GM08714 (cell line): ENCODE data around the gene METTL14.
"Not testable (repeated sequence)": the region's sequence is repeated elsewhere in the genome, so short reads cannot be mapped to it uniquely, and the experiment has no call there.

Source experiments
- H3K4me3 ChIP-seq: fragments of 200-500 bp; sonication (Bioruptor generic); 2 replicates; pipeline ENCODE4 v1.5.1; 2014; ENCODE audit warnings: mild to moderate bottlenecking, low read length, inconsistent platforms
- ZNF274 ChIP-seq: IDR thresholded peaks from 2 replicates; pipeline ENCODE4 v1.6.1; 2012; ENCODE audit warnings: mild to moderate bottlenecking, low read depth, low read length

The METTL14 gene

DNA sequence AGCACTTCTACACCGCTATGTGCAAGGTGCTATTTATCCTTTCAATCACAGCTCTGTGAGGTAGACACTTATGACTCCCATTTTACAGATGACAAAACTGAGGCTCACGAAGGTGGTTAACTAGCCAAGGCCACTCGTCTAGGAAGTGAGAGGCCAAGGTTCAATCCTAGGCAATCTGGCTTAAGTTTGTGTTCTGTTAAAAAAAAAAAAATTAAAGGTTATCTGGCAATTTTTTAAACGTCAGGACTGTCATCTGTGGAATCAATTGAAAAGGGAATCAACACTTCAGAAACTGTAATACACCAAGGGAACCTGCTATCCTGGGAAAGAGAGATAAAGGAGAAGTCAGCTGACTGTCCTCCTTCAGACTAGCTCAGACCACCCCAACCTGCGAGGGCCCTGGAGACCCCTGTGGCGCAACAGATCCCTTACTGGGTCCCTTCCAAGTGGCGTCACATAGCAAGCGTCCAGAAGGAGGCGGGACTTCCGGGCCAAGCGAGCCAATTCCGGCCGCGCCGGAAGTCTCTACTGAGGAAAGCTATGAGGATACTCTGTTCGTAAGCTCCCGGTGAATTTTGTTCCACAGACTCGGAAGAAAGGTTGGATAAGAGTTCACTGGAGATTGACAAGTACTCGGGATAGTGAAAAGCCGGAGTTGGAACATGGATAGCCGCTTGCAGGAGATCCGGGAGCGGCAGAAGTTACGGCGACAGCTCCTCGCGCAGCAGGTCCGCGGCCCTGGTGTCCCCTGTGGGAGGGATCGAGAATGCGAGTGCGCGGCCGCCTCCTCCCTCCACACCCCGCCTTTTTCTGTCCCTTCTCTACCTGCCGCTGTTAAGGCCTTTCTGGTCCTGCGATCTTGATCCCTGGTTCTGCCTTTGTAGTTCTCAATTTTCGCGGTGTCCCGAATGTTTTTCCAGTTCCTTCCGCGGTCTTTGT, at the start of gene METTL14:
TSS of gene METTL14 (plus strand) at position 520 of the 939 bp plus-strand sequence. CDS start at position 663, 143 bp downstream.
- peak within 1 kb of the TSS; percentile 92 for H3K4me3 ChIP-seq
- no peak for TF ChIP-seq ZNF274

DNA sequence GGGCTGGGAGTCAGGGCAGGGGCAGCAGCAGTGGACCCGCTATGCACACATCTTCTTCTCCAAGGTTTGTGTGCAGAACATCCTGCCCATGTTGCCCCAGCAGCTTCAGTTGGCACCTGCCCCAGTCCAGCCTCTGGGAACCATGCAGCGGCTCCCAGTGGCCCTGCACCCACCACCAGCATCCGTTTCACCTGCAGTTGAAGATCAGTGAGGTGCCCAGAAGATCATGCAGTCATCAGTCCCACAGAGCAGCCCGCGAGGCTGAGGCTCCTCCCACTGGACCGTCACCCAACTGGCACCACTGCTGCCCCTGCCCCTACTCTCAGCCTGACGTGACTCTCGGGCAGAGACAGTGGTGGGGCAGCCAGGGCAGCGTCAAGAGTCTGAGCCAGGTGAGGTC, 49.1 kb upstream of the METTL14 start:
- H3K4me3 ChIP-seq, result not testable (repeated sequence)

DNA sequence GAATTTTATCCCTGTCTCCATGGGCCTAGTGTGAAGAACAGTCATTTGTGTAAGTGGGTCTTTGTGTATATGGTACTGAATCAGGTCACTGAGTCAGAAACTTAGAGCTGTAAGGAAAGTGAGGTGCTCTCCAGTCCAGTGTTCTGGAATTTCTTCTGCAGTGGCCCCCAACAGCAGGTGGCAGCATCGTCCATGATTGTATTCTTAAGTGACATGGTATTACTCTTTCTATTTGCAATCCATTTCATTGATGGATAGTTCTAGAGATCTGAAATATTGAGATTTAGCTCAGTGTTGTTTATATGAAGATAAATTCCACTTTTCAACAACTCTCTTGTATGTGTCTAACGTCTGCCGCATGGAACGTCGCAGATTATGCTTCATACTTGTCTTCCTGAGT, 20.5 kb upstream of the METTL14 start:
- not testable (repeated sequence) for H3K4me3 ChIP-seq

DNA sequence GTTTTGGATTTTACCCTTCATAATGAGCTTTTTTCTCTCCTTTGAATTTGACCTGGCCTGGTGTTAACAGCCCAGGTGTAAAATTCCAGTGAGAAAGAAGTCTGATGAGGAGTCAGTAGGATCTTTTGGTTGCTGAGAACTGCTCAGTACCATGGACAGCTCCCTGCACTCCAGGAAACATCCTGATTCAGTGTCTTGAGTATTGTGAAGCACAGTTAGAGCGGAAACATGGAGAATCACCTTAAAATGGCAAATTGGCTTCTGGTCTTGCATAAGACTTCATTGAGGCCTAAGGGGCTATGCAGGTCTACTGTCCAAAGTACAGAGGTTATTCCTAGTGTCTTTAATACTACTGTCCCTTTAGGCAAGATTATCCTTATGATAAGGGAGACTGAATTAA, 16.0 kb upstream of the METTL14 start:
- H3K4me3 ChIP-seq, result not testable (repeated sequence)

DNA sequence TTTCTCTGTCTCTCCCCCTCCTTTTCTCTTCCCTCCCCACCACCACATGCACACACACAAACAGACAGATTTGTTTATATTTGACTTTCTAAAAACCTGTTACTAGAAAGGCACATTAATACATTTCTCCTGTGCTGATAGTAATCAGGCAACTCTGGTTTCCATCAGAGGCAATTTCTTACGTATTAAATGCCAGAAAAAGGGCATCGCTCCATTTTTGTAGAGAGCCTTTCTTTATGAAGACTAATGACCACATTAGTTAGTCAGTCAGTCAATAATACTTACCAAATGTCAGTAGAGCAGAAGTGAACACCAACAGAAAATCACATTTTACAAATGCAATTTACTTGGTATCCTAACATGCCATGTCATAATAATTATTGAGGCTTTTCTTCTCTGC, 14.2 kb upstream of the METTL14 start:
- H3K4me3 ChIP-seq, result not testable (repeated sequence)

DNA sequence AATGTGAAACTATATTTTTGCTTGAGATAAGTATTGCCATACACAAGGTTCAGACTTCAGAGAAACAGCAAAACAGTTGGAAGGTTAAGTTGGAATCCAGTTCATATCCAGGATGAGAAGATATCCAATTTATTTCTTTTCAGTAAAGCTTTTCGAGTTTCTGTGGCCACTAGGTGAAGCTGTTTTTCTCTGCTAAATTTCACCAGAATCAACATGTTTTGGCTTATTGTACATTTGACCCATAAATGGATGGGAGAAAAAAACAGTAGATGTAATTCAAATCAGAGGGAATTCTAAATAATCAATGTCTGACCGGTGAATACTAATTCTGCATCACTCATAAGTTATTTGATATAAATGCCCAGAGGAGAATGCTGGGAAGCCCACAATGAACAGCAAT, 9.1 kb upstream of the METTL14 start:
- no peak for TF ChIP-seq ZNF274
- no peak overlapping the region for H3K4me3 ChIP-seq

DNA sequence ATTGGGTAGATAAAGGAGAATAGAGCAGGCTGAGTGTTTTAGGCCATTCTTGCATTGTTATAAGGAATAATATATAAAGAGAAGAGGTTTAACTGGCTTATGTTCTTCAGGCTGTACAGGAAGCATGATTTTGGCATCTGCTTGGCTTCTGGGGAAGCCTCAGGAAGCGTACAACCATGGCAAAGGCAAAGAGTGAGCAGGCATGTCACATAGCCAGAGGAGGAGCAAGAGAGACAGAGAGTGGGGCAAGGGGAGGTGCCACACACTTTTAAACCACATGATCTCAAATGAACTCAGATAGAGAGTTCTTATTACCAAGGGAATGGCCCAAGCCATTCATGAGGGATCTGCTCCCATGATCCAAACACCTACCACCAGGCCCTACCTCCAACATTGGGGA, 4.4 kb upstream of the METTL14 start:
- no peak for TF ChIP-seq ZNF274
- H3K4me3 ChIP-seq, result no peak overlapping the region

DNA sequence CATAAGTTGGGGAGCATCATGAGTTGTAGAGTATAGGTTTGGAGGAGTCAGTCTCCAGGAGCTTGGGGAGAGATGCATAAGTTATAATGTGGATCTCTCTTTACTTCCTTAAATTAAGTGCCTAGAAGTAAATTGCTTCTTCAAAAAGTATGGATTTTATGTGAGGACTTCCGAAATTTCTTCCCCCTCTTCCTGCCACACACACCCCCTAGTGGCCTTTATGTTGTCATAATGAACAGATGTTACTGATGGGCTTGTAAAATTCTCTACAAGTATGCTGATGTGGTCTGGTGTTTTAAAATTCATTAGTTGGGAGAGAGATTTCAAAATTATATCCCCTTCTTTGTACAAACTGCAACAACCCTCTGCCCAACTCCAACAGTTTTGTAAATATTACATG, 2.3 kb upstream of the METTL14 start:
- no peak for TF ChIP-seq ZNF274
- no peak overlapping the region for H3K4me3 ChIP-seq

DNA sequence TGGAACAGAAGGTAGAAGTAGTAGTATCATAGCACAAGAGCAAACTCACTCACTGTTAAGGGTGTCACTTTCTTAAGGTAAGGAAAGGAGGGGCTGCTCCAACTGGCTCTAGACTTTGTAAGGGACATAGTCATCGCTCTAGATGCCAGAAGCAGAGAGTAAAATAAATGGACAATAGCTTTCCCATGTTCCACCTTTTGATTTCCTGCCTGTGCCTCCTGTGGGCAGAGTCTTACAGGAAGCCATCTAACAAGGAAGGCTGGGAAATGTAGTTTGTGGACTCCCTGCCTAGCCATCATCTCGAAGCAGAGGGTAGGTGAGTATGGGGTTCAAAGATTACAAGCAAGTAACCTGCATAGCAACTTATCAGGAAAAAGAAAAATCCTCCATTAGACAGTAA, 1.7 kb upstream of the METTL14 start:
- H3K4me3 ChIP-seq, result no peak overlapping the region
- TF ChIP-seq ZNF274, result no peak

DNA sequence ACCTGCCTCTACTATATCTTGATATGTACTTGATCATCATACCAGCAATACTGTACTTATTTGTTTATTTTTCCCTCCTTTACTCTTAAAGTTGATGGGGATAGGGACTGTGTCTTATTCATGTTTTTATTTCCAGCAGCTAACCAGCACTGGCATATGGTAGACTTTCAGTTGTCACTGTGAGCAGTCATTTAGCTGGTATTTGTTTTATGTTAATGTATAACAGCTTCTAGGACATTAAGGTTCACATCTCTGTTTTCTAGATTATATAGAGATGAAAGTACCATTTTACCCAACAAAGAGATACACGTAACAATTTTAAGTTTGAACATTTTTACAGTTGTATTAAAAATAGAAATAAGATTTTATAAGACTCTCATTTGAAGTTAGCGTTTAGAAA, 17.9 kb downstream of the METTL14 start:
- H3K4me3 ChIP-seq, result no peak overlapping the region
- no peak for TF ChIP-seq ZNF274

DNA sequence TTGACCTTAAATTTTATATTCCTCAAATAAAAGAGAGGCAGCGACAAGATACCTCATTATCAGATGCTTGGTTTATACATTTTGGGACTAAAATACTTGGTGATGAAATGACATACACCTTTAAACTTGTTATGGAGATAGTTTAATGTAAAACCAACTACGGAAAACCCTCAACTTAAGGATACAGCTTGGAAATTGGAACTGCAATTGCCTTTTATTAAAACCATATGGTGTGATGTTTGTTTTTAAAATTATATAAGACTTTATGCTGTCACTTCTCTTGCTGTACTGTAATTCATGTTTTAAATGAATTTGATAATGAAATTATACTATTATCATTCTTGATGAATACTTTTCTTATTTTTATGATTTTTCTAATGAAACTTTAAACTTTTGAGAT, 25.9 kb downstream of the METTL14 start:
- TF ChIP-seq ZNF274, result no peak
- no peak overlapping the region for H3K4me3 ChIP-seq

DNA sequence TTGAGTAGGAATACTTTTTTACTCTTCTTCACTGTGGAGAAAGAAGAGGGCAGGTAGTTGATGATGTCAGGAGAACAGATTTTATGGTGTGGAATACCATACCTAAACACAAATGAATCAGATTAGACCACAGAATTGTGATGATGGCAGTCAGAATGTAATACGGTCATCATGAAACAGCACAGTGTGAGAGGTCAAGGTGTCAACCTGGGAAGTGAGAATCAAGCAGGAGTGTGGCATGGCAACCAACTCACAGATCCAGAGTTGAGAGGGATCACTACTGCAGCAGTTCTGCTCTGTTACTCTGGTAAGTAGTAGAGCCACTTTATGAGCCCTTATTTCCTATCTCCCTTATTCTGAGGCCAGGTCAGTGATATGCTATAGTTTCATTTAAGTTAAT, 27.7 kb downstream of the METTL14 start:
- no peak for TF ChIP-seq ZNF274

DNA sequence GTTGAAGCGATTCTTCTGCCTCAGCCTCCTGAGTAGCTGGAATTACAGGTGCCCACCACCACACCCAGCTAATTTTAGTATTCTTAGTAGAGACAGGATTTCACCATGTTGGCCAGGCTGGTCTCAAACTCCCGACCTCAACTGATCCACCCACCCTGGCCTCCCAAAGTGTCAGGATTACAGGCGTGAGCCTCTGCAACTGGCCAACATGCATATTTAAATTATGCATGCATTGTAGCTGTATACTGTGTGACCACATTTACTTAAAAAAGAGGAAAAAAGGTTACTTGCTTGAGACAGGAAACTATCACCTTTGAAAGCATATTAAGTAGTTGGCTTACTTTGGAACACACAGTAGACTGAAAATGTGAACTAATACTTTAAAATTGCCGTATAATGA, 29.5 kb downstream of the METTL14 start:
- no peak for TF ChIP-seq ZNF274
- H3K4me3 ChIP-seq, result no peak overlapping the region

More for the DNA sequence above, 27.7 kb downstream of the METTL14 start:
- H3K4me3 ChIP-seq, result no peak overlapping the region

DNA sequence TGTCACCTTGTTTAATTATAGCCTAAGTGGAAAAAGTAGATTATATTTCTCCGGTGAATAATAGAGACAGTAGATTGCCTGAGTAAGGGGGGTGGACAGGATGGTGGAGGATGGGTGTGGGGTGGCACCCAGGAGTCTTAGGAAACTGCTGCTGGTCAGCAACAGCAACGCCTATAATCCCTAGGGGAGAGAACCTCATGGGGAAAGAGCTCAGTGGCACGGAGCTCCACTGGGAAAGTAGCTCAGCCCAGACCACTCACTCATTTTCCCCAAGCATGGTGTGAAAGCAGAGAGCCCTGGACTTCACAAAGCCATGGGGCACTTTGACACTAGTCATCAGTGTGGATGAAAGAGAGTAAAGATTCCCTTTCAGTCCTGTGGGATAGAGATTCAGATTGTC, 31.1 kb downstream of the METTL14 start:
- no peak for TF ChIP-seq ZNF274
- no peak overlapping the region for H3K4me3 ChIP-seq

DNA sequence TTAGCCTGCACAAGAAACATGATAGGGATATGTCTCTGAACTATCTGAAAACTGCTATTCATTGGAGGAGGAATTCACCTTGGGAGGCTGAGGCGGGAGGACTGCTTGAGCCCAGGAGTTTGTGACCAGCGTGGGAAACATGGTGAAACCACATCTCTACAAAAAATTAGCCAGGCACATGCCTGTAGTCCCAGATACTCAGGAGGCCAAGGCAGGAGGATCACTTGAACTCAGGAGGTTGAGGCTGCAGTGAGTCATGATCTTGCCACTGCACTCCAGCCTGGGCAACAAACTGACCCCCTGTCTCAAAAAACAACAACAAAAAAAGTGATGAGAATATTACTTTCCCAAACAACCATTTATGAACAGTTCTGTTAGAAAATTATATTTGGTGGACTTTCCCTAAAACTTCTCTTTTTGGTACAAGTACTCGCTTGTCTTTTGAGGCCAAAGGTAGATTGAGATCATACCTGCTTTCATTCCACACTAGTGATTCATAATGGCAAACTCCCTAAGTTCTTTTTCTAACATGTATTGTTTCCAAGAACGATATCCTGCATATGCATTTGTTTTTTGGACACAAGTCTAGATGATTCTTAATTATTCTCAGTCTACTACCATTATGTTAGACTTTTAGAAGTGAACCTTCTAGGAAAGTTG, 33.4 kb downstream of the METTL14 start:
- H3K4me3 ChIP-seq, result no peak overlapping the region
- no peak for TF ChIP-seq ZNF274
